Thyroid gland (tissue), 4 donors: Measurements from ENCODE around the gene HRK.

ENCODE experiments used
- POLR2A ChIP-seq, 2 donors: fragments of 450-650 bp; IDR thresholded peaks; one replicate each; pipeline ENCODE4 v1.6.1; 2017; ENCODE audit warnings: antibody characterized with exemption in 2 of 2, mild to moderate bottlenecking in 2 of 2, moderate library complexity in 1 of 2
- TF ChIP-seq, protein P1 (sequence below), 6 experiments: fragments of 200-600 bp in 3 of 6; fragments of 450-650 bp in 3 of 6; sonication (generic) in 3 of 6; IDR thresholded peaks; one replicate each; pipeline ENCODE4 v1.5.1; 2016 to 2019; ENCODE audit warnings: antibody characterized with exemption in 6 of 6, mild to moderate bottlenecking in 2 of 6, inconsistent platforms in 1 of 6, moderate library complexity in 1 of 6

DNA sequence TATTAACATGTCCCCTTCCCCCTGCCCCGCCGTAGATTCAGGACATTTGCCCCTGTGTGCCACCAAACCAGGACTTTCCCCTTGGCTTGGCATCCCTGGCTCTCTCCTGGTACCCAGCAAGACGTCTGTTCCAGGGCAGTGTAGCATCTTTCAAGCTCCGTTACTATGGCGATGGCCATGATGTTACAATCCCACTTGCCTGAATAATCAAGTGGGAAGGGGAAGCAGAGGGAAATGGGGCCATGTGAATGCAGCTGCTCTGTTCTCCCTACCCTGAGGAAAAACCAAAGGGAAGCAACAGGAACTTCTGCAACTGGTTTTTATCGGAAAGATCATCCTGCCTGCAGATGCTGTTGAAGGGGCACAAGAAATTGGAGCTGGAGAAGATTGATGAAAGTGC is 28.9 kb downstream of the HRK start:
- TF ChIP-seq, protein P1, sequence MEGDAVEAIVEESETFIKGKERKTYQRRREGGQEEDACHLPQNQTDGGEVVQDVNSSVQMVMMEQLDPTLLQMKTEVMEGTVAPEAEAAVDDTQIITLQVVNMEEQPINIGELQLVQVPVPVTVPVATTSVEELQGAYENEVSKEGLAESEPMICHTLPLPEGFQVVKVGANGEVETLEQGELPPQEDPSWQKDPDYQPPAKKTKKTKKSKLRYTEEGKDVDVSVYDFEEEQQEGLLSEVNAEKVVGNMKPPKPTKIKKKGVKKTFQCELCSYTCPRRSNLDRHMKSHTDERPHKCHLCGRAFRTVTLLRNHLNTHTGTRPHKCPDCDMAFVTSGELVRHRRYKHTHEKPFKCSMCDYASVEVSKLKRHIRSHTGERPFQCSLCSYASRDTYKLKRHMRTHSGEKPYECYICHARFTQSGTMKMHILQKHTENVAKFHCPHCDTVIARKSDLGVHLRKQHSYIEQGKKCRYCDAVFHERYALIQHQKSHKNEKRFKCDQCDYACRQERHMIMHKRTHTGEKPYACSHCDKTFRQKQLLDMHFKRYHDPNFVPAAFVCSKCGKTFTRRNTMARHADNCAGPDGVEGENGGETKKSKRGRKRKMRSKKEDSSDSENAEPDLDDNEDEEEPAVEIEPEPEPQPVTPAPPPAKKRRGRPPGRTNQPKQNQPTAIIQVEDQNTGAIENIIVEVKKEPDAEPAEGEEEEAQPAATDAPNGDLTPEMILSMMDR (IDR thresholded peaks at IDR 0.05): no peak
- no peak for TF ChIP-seq POLR2A (IDR thresholded peaks at IDR 0.05)
